OCI-M2 (cell line): ENCODE results near the gene QRFP.

ENCODE experiments used
- DNase-seq: peaks from one replicate; lab custom pipeline; 2025; ENCODE audit not compliant: unreplicated experiment; lab: John Stamatoyannopoulos, UW

The QRFP gene

GRCh38 chr9:130933114-130934046, 36.8 kb upstream of the QRFP start:
- no peak for DNase-seq

- DNase-seq = no peak
Measured at GRCh38 chr9:130932255-130933079, 35.9 kb upstream of the QRFP start.

- DNase-seq = no peak
Measured at GRCh38 chr9:130931508-130932254, 35.1 kb upstream of the QRFP start.

- no peak for DNase-seq
Measured at GRCh38 chr9:130930804-130931349, 34.3 kb upstream of the QRFP start.

- DNase-seq = no peak
Measured at GRCh38 chr9:130930132-130930803, 33.7 kb upstream of the QRFP start.

- DNase-seq = no peak
Measured at GRCh38 chr9:130929571-130930038, 33.0 kb upstream of the QRFP start.

- DNase-seq = no peak
Measured at GRCh38 chr9:130927995-130928900, 31.6 kb upstream of the QRFP start.

- no peak for DNase-seq
Measured at GRCh38 chr9:130927338-130927737, 30.7 kb upstream of the QRFP start.

- no peak for DNase-seq
Measured at GRCh38 chr9:130925050-130925678, 28.6 kb upstream of the QRFP start.

GRCh38 chr9:130924448-130924788, 27.8 kb upstream of the QRFP start:
- no peak for DNase-seq

GRCh38 chr9:130923611-130924447, 27.2 kb upstream of the QRFP start:
- no peak for DNase-seq

- DNase-seq = no peak
Measured at GRCh38 chr9:130922893-130923610, 26.4 kb upstream of the QRFP start.

- no peak for DNase-seq
Measured at GRCh38 chr9:130921989-130922892, 25.6 kb upstream of the QRFP start.

GRCh38 chr9:130921300-130921988, 24.8 kb upstream of the QRFP start:
- DNase-seq = no peak

- no peak for DNase-seq
Measured at GRCh38 chr9:130920762-130921299, 24.2 kb upstream of the QRFP start.
